ENCODE results near the gene NOP14.

DNA sequence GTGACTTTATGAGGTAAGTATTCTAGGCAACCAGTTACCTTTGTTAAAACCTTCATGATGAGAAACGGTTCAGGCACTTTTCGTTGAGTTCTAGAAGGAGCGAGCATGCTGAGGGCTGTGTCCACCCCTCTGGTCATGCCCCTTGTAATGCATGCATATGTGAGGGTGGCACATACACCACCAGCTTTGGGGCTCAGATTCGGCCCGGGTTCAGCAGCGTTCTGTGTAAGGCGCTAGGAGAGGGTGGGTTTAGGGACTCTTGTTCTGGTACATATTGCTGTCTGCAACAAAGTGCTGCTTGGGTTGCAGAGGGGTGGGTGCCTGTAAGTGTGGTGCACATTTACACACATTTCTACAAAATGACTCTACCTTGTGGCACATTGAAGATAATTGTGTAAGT is 54.5 kb downstream of the NOP14 start:
- TF ChIP-seq POLR2A (IDR thresholded peaks at IDR 0.05; ENCODE audit: low read length): no peak
- TF ChIP-seq EP300 (IDR thresholded peaks at IDR 0.05): no peak
- TF ChIP-seq, protein P1, sequence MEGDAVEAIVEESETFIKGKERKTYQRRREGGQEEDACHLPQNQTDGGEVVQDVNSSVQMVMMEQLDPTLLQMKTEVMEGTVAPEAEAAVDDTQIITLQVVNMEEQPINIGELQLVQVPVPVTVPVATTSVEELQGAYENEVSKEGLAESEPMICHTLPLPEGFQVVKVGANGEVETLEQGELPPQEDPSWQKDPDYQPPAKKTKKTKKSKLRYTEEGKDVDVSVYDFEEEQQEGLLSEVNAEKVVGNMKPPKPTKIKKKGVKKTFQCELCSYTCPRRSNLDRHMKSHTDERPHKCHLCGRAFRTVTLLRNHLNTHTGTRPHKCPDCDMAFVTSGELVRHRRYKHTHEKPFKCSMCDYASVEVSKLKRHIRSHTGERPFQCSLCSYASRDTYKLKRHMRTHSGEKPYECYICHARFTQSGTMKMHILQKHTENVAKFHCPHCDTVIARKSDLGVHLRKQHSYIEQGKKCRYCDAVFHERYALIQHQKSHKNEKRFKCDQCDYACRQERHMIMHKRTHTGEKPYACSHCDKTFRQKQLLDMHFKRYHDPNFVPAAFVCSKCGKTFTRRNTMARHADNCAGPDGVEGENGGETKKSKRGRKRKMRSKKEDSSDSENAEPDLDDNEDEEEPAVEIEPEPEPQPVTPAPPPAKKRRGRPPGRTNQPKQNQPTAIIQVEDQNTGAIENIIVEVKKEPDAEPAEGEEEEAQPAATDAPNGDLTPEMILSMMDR (IDR thresholded peaks at IDR 0.05): no peak

Data from A549 (cell line).